Measurements from ENCODE around the gene DCUN1D5.

DNA sequence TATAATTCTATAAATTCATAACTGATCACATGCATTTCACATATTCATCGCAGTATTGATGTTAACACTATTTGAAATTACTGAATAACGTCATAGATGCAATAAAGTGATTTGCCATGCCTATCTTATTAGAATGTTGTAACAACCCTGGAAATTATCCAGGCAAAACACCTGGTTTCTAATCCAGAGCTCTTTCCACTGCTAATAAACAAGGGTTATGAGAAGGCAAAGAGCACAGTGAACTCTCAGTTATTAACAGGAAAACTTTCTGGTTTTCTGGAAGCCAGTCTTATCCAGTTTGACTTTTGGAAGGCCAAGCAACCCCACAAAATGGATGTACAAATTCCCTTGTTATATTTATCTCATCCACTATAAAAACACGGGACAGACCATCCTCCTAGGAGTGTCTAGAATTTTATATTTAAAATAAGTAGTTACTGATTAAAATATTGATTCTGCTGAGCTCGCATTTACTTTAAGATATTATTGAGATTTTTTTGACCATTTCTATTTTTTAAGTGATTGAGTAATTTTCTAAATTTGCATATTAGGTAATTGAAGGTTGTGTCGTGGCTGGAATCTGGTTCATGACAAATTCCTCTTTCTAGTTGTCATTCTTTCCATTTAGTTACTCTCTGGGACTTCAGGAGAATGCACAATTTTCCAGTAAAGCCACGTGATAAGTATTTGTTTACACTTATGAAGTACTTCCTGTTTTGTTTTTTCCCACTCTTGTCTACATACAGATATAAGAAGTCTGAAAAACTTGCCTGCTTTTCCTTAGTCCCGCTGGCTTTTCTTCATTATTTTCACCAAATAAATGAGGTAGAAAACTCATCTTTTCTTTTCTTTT, 47.9 kb downstream of the DCUN1D5 start:
- TF ChIP-seq MXI1 (IDR thresholded peaks at IDR 0.05; ENCODE audit: borderline replicate concordance, low read depth, low read length) (no peak), TEAD3 (CRISPR knock-in tag; optimal IDR thresholded peaks at IDR 0.05; ENCODE audit: borderline replicate concordance) (no peak), TBP (CRISPR knock-in tag; IDR thresholded peaks at IDR 0.05) (no peak), MLLT10 (CRISPR knock-in tag; IDR thresholded peaks at IDR 0.05) (no peak)
- TF ChIP-seq, protein P1, sequence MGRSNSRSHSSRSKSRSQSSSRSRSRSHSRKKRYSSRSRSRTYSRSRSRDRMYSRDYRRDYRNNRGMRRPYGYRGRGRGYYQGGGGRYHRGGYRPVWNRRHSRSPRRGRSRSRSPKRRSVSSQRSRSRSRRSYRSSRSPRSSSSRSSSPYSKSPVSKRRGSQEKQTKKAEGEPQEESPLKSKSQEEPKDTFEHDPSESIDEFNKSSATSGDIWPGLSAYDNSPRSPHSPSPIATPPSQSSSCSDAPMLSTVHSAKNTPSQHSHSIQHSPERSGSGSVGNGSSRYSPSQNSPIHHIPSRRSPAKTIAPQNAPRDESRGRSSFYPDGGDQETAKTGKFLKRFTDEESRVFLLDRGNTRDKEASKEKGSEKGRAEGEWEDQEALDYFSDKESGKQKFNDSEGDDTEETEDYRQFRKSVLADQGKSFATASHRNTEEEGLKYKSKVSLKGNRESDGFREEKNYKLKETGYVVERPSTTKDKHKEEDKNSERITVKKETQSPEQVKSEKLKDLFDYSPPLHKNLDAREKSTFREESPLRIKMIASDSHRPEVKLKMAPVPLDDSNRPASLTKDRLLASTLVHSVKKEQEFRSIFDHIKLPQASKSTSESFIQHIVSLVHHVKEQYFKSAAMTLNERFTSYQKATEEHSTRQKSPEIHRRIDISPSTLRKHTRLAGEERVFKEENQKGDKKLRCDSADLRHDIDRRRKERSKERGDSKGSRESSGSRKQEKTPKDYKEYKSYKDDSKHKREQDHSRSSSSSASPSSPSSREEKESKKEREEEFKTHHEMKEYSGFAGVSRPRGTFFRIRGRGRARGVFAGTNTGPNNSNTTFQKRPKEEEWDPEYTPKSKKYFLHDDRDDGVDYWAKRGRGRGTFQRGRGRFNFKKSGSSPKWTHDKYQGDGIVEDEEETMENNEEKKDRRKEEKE (IDR thresholded peaks at IDR 0.05), result no peak
- TF ChIP-seq, protein P2, sequence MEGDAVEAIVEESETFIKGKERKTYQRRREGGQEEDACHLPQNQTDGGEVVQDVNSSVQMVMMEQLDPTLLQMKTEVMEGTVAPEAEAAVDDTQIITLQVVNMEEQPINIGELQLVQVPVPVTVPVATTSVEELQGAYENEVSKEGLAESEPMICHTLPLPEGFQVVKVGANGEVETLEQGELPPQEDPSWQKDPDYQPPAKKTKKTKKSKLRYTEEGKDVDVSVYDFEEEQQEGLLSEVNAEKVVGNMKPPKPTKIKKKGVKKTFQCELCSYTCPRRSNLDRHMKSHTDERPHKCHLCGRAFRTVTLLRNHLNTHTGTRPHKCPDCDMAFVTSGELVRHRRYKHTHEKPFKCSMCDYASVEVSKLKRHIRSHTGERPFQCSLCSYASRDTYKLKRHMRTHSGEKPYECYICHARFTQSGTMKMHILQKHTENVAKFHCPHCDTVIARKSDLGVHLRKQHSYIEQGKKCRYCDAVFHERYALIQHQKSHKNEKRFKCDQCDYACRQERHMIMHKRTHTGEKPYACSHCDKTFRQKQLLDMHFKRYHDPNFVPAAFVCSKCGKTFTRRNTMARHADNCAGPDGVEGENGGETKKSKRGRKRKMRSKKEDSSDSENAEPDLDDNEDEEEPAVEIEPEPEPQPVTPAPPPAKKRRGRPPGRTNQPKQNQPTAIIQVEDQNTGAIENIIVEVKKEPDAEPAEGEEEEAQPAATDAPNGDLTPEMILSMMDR (CRISPR knock-in tag; IDR thresholded peaks at IDR 0.05), result no peak
- TF ChIP-seq, protein P3, sequence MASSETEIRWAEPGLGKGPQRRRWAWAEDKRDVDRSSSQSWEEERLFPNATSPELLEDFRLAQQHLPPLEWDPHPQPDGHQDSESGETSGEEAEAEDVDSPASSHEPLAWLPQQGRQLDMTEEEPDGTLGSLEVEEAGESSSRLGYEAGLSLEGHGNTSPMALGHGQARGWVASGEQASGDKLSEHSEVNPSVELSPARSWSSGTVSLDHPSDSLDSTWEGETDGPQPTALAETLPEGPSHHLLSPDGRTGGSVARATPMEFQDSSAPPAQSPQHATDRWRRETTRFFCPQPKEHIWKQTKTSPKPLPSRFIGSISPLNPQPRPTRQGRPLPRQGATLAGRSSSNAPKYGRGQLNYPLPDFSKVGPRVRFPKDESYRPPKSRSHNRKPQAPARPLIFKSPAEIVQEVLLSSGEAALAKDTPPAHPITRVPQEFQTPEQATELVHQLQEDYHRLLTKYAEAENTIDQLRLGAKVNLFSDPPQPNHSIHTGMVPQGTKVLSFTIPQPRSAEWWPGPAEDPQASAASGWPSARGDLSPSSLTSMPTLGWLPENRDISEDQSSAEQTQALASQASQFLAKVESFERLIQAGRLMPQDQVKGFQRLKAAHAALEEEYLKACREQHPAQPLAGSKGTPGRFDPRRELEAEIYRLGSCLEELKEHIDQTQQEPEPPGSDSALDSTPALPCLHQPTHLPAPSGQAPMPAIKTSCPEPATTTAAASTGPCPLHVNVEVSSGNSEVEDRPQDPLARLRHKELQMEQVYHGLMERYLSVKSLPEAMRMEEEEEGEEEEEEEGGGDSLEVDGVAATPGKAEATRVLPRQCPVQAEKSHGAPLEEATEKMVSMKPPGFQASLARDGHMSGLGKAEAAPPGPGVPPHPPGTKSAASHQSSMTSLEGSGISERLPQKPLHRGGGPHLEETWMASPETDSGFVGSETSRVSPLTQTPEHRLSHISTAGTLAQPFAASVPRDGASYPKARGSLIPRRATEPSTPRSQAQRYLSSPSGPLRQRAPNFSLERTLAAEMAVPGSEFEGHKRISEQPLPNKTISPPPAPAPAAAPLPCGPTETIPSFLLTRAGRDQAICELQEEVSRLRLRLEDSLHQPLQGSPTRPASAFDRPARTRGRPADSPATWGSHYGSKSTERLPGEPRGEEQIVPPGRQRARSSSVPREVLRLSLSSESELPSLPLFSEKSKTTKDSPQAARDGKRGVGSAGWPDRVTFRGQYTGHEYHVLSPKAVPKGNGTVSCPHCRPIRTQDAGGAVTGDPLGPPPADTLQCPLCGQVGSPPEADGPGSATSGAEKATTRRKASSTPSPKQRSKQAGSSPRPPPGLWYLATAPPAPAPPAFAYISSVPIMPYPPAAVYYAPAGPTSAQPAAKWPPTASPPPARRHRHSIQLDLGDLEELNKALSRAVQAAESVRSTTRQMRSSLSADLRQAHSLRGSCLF (CRISPR knock-in tag; IDR thresholded peaks at IDR 0.05; ENCODE audit: borderline replicate concordance), result no peak
- TF ChIP-seq, protein P4, sequence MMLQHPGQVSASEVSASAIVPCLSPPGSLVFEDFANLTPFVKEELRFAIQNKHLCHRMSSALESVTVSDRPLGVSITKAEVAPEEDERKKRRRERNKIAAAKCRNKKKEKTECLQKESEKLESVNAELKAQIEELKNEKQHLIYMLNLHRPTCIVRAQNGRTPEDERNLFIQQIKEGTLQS (CRISPR knock-in tag; IDR thresholded peaks at IDR 0.05), result no peak
